Liver (tissue), 9 donors: ENCODE results near the gene HMOX2. TPM values are rescaled to one million over a fixed set of nuclear protein-coding genes. Genes with fewer than 3 reads are reported as not detected.
A peak's percentile ranks its signal among the peaks of the same experiment; 100 is the strongest.

Experiments used
- DNase-seq: peaks from one replicate; pipeline ENCODE4 v3.0.0-alpha.2; 2017; ENCODE audit warnings: low spot score
- H3K27ac ChIP-seq, 2 donors: one replicate each; pipeline ENCODE4 v1.7.0; 2013; ENCODE audit warnings: inconsistent platforms in 2 of 2, low read length in 2 of 2, control low read depth in 1 of 2, low read depth in 1 of 2, mild to moderate bottlenecking in 1 of 2
- H3K27me3 ChIP-seq, 4 donors: one replicate each; pipeline versions ENCODE4 v1.6.1 to v1.7.0; 2013; ENCODE audit warnings: low read length in 3 of 4, inconsistent platforms in 1 of 4, mild to moderate bottlenecking in 1 of 4, moderate library complexity in 1 of 4; ENCODE audit not compliant: control insufficient read depth in 4 of 4, insufficient read depth in 4 of 4
- H3K36me3 ChIP-seq, 4 donors: one replicate each; pipeline versions ENCODE4 v1.6.1 to v1.7.0; 2013; ENCODE audit warnings: low read length in 3 of 4, mild to moderate bottlenecking in 3 of 4, low read depth in 1 of 4, moderate library complexity in 1 of 4; ENCODE audit not compliant: control insufficient read depth in 4 of 4, insufficient read depth in 3 of 4
- H3K4me1 ChIP-seq, 4 donors: one replicate each; pipeline versions ENCODE4 v1.6.1 to v1.7.0; 2013; ENCODE audit warnings: low read length in 3 of 4, mild to moderate bottlenecking in 3 of 4, moderate library complexity in 1 of 4; ENCODE audit not compliant: control insufficient read depth in 4 of 4, insufficient read depth in 4 of 4
- H3K4me3 ChIP-seq, 3 donors: one replicate each; pipeline versions ENCODE4 v1.6.1 to v1.7.0; 2013; ENCODE audit warnings: low read length in 3 of 3, control low read depth in 1 of 3, low read depth in 1 of 3, mild to moderate bottlenecking in 1 of 3
- H3K9ac ChIP-seq, 2 donors: one replicate each; pipeline ENCODE4 v1.7.0; 2013; ENCODE audit warnings: low read length in 2 of 2, mild to moderate bottlenecking in 2 of 2, moderate library complexity in 2 of 2, control low read depth in 1 of 2, low read depth in 1 of 2
- H3K9me3 ChIP-seq, 4 donors: one replicate each; pipeline versions ENCODE4 v1.6.1 to v1.7.0; 2013; ENCODE audit warnings: low read length in 3 of 4; ENCODE audit not compliant: control insufficient read depth in 4 of 4
- EGR1 ChIP-seq, 2 donors: IDR thresholded peaks; 2 replicates each; pipeline ENCODE4 v1.6.1; 2016 to 2018; ENCODE audit warnings: antibody characterized with exemption in 2 of 2, low read depth in 2 of 2
- FOXA1 ChIP-seq: IDR thresholded peaks from 2 replicates; pipeline ENCODE4 v1.6.1; 2016; ENCODE audit warnings: antibody characterized with exemption
- FOXA2 ChIP-seq: IDR thresholded peaks from 2 replicates; pipeline ENCODE4 v1.6.1; 2016; ENCODE audit warnings: antibody characterized with exemption
- GABPA ChIP-seq, 2 donors: IDR thresholded peaks in 1 of 2; conservative IDR thresholded peaks in 1 of 2; 2 replicates each; pipeline ENCODE4 v1.6.1; 2016; ENCODE audit warnings: antibody characterized with exemption in 2 of 2, mild to moderate bottlenecking in 1 of 2, moderate library complexity in 1 of 2
- HNF4A ChIP-seq, 2 donors: conservative IDR thresholded peaks; 2 replicates each; pipeline ENCODE4 v1.6.1; 2016; ENCODE audit warnings: antibody characterized with exemption in 2 of 2, mild to moderate bottlenecking in 2 of 2
- HNF4G ChIP-seq: IDR thresholded peaks from 2 replicates; pipeline ENCODE4 v1.6.1; 2016; ENCODE audit warnings: antibody characterized with exemption
- JUND ChIP-seq, 2 donors: IDR thresholded peaks; 2 replicates each; pipeline ENCODE4 v1.6.1; 2016; ENCODE audit warnings: antibody characterized with exemption in 2 of 2
- NR2F2 ChIP-seq: IDR thresholded peaks from 2 replicates; pipeline ENCODE4 v1.6.1; 2016; ENCODE audit warnings: antibody characterized with exemption
- RAD21 ChIP-seq, 2 donors: IDR thresholded peaks; 2 replicates each; pipeline ENCODE4 v1.6.1; 2016; ENCODE audit warnings: antibody characterized with exemption in 2 of 2, mild to moderate bottlenecking in 2 of 2
- RXRA ChIP-seq, 2 donors: IDR thresholded peaks; 2 replicates each; pipeline ENCODE4 v1.6.1; 2017 to 2018; ENCODE audit warnings: antibody characterized with exemption in 2 of 2, mild to moderate bottlenecking in 1 of 2
- SP1 ChIP-seq: IDR thresholded peaks from 2 replicates; pipeline ENCODE4 v1.6.1; 2018; ENCODE audit warnings: antibody characterized with exemption, mild to moderate bottlenecking
- TAF1 ChIP-seq: conservative IDR thresholded peaks from 2 replicates; pipeline ENCODE4 v1.6.1; 2016; ENCODE audit warnings: antibody characterized with exemption, mild to moderate bottlenecking
- YY1 ChIP-seq: IDR thresholded peaks from 2 replicates; pipeline ENCODE4 v1.6.1; 2016; ENCODE audit warnings: antibody characterized with exemption, mild to moderate bottlenecking
- WGBS: extraction: QIAGEN DNeasy Blood & Tissue Kit; methylation state at CpG from one replicate; pipeline ENCODE4 v1.1.7; 2013; 5-methylcytosine and 5-hydroxymethylcytosine counted together
- polyA plus RNA-seq, 2 donors: library from polyadenylated mRNA; stranded (reverse) in 1 of 2; unstranded in 1 of 2; fragments of 200-250 nt in 1 of 2; fragments of >200 nt in 1 of 2; fragmentation: Nextera tagmentation in 1 of 2; extraction: Ambion mirVana in 1 of 2; gene quantifications; one replicate each; pipeline versions ENCODE4 v1.2.1 to v1.2.3, GENCODE V29; 2013 to 2015
- total RNA-seq, 2 donors: library from RNA; depleted of rRNA; stranded (reverse); fragments of >200 nt; gene quantifications; one replicate each; pipeline ENCODE4 v1.2.3, GENCODE V29; 2014
- TF ChIP-seq, protein P1 (sequence below): IDR thresholded peaks from 2 replicates; pipeline ENCODE4 v1.6.1; 2016; ENCODE audit warnings: antibody characterized with exemption
- TF ChIP-seq, protein P2 (sequence below): fragments of 150-350 bp; IDR thresholded peaks from 2 replicates; pipeline ENCODE4 v1.5.1; 2017; ENCODE audit warnings: improper control_type of control experiment, low read depth, low read length; ENCODE audit not compliant: missing input control
- TF ChIP-seq, protein P3 (sequence below): IDR thresholded peaks from 2 replicates; pipeline ENCODE4 v1.6.1; 2016; ENCODE audit warnings: antibody characterized with exemption
- TF ChIP-seq, protein P4 (sequence below): IDR thresholded peaks from 2 replicates; pipeline ENCODE4 v1.6.1; 2016; ENCODE audit warnings: antibody characterized with exemption
- TF ChIP-seq, protein P5 (sequence below): IDR thresholded peaks from 2 replicates; pipeline ENCODE4 v1.6.1; 2016; ENCODE audit warnings: antibody characterized with exemption, mild to moderate bottlenecking
- donor health status: healthy.
- donor health status: healthy.
- donor health status: healthy.
- donor health status: healthy.
- donor health status: healthy.

Gene HMOX2
- total and polyA plus RNA-seq, 4 donors: 11.4 to 81.5 (median 61.5) TPM

DNA sequence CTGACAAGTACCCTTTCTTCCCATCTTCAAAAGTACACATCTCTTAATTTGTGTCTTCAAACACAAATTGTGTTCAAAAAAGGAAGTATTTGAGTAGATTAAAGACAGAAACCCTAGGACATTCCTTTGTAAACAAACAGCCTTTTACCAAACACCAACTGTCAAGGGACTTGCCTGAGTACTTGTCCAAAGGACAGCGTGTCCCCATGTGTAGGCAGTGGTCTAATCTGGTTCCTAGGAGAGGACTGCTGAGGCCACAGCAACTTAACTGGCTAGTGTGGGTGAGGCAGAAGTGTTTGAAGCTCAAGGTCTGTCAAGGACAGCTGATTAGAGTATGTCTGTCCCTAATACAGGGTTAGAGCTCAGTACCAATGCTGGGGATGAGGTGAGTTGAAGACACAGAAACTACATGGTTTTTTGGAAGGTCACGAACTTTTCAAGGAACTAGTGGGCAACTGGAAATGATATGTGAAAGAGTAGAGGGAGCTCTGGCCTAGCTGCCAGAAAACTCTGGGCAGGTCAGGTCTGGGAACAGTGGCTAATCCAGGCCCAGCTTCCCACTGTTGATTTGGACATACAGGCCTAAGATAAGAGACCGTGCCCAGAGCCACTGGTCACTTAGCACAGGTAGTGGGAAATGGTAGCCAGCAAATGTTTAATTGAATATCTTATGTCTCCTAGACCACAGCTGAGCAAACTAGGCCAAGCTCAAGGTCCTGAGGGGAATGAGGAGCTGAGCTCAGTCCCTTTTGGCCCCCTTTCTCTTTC, 10.1 kb downstream of the HMOX2 start:
- 69% methylated on average over 3 of the region's 3 CpGs for WGBS
- no peak for DNase-seq
- H3K9ac ChIP-seq: no peak overlapping the region
- H3K36me3 ChIP-seq: peaks cover 3 to 4% (median 4%) of the 10 kb centered on the region in 4 donors
- H3K27ac ChIP-seq: peak overlapping the region; percentile 56 to 62
- H3K27me3 ChIP-seq: no peaks in the 10 kb centered on the region
- no peaks in the 10 kb centered on the region for H3K9me3 ChIP-seq
- TF ChIP-seq, protein P1, sequence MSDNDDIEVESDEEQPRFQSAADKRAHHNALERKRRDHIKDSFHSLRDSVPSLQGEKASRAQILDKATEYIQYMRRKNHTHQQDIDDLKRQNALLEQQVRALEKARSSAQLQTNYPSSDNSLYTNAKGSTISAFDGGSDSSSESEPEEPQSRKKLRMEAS: no peak
- TF ChIP-seq JUND (IDR thresholded peaks at IDR 0.05): no peak
- no peak for TF ChIP-seq TAF1
- no peak for TF ChIP-seq GABPA (IDR thresholded peaks at IDR 0.05 in 1 of 2, conservative IDR thresholded peaks at IDR 0.05 in 1 of 2)
- TF ChIP-seq SP1: peak; percentile 86
- TF ChIP-seq FOXA1: no peak
- TF ChIP-seq HNF4G: no peak
- TF ChIP-seq, protein P2, sequence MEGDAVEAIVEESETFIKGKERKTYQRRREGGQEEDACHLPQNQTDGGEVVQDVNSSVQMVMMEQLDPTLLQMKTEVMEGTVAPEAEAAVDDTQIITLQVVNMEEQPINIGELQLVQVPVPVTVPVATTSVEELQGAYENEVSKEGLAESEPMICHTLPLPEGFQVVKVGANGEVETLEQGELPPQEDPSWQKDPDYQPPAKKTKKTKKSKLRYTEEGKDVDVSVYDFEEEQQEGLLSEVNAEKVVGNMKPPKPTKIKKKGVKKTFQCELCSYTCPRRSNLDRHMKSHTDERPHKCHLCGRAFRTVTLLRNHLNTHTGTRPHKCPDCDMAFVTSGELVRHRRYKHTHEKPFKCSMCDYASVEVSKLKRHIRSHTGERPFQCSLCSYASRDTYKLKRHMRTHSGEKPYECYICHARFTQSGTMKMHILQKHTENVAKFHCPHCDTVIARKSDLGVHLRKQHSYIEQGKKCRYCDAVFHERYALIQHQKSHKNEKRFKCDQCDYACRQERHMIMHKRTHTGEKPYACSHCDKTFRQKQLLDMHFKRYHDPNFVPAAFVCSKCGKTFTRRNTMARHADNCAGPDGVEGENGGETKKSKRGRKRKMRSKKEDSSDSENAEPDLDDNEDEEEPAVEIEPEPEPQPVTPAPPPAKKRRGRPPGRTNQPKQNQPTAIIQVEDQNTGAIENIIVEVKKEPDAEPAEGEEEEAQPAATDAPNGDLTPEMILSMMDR: no peak
- TF ChIP-seq, protein P3, sequence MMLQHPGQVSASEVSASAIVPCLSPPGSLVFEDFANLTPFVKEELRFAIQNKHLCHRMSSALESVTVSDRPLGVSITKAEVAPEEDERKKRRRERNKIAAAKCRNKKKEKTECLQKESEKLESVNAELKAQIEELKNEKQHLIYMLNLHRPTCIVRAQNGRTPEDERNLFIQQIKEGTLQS: no peak
- no peak for TF ChIP-seq EGR1 (IDR thresholded peaks at IDR 0.05; ENCODE audit: low read depth in 2 of 2)
- peak; percentile 13 to 58 for TF ChIP-seq RXRA (IDR thresholded peaks at IDR 0.05)
- TF ChIP-seq RAD21 (IDR thresholded peaks at IDR 0.05): peak in 1 of 2 donors; percentile 20
- no peak for TF ChIP-seq YY1
- TF ChIP-seq, protein P4, sequence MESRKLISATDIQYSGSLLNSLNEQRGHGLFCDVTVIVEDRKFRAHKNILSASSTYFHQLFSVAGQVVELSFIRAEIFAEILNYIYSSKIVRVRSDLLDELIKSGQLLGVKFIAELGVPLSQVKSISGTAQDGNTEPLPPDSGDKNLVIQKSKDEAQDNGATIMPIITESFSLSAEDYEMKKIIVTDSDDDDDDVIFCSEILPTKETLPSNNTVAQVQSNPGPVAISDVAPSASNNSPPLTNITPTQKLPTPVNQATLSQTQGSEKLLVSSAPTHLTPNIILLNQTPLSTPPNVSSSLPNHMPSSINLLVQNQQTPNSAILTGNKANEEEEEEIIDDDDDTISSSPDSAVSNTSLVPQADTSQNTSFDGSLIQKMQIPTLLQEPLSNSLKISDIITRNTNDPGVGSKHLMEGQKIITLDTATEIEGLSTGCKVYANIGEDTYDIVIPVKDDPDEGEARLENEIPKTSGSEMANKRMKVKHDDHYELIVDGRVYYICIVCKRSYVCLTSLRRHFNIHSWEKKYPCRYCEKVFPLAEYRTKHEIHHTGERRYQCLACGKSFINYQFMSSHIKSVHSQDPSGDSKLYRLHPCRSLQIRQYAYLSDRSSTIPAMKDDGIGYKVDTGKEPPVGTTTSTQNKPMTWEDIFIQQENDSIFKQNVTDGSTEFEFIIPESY: no peak
- TF ChIP-seq NR2F2: peak; percentile 63
- TF ChIP-seq, protein P5, sequence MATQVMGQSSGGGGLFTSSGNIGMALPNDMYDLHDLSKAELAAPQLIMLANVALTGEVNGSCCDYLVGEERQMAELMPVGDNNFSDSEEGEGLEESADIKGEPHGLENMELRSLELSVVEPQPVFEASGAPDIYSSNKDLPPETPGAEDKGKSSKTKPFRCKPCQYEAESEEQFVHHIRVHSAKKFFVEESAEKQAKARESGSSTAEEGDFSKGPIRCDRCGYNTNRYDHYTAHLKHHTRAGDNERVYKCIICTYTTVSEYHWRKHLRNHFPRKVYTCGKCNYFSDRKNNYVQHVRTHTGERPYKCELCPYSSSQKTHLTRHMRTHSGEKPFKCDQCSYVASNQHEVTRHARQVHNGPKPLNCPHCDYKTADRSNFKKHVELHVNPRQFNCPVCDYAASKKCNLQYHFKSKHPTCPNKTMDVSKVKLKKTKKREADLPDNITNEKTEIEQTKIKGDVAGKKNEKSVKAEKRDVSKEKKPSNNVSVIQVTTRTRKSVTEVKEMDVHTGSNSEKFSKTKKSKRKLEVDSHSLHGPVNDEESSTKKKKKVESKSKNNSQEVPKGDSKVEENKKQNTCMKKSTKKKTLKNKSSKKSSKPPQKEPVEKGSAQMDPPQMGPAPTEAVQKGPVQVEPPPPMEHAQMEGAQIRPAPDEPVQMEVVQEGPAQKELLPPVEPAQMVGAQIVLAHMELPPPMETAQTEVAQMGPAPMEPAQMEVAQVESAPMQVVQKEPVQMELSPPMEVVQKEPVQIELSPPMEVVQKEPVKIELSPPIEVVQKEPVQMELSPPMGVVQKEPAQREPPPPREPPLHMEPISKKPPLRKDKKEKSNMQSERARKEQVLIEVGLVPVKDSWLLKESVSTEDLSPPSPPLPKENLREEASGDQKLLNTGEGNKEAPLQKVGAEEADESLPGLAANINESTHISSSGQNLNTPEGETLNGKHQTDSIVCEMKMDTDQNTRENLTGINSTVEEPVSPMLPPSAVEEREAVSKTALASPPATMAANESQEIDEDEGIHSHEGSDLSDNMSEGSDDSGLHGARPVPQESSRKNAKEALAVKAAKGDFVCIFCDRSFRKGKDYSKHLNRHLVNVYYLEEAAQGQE: peak; percentile 81
- TF ChIP-seq FOXA2: no peak
- TF ChIP-seq HNF4A (conservative IDR thresholded peaks at IDR 0.05): peak; percentile 6 to 22
- peaks cover 14 to 26% (median 25%) of the 10 kb centered on the region in 4 donors for H3K4me1 ChIP-seq
- no peak overlapping the region for H3K4me3 ChIP-seq
